Kidney (tissue), 14 donors: Measurements from ENCODE around the gene SREBF1. TPM values are rescaled to one million over a fixed set of nuclear protein-coding genes. Genes with fewer than 3 reads are reported as not detected.

Experiments
- DNase-seq, 5 donors: peaks; one replicate each; pipeline ENCODE4 v3.0.0-alpha.2; 2013 to 2020
- FAIRE-seq: peaks from 2 replicates; lab custom pipeline; 2012; peaks lifted over from hg19 to GRCh38; lab: Jason Lieb, UNC
- H3K27ac ChIP-seq, 2 donors: one replicate each; pipeline ENCODE4 v1.7.0; 2013; ENCODE audit warnings: low read depth in 2 of 2, low read length in 2 of 2, inconsistent platforms in 1 of 2
- H3K27me3 ChIP-seq: one replicate; pipeline ENCODE4 v1.7.1; 2013; ENCODE audit warnings: low read length, inconsistent platforms; ENCODE audit not compliant: control insufficient read depth, insufficient read depth
- H3K36me3 ChIP-seq, 3 donors: one replicate each; pipeline versions ENCODE4 v1.7.0 to v1.7.1; 2013; ENCODE audit warnings: low read length in 3 of 3, control low read depth in 1 of 3, inconsistent platforms in 1 of 3; ENCODE audit not compliant: insufficient read depth in 3 of 3, control insufficient read depth in 2 of 3
- H3K4me1 ChIP-seq, 3 donors: one replicate each; pipeline versions ENCODE4 v1.7.0 to v1.7.1; 2013; ENCODE audit warnings: low read length in 3 of 3, inconsistent platforms in 1 of 3, low read depth in 1 of 3; ENCODE audit not compliant: control insufficient read depth in 2 of 3, insufficient read depth in 2 of 3
- H3K4me3 ChIP-seq, 3 donors: one replicate each; pipeline versions ENCODE4 v1.7.0 to v1.8.1; 2013; ENCODE audit warnings: low read length in 3 of 3, control low read depth in 1 of 3, inconsistent platforms in 1 of 3
- H3K9ac ChIP-seq, 3 donors: one replicate each; pipeline versions ENCODE4 v1.7.0 to v1.7.1; 2013; ENCODE audit warnings: low read length in 3 of 3, control low read depth in 1 of 3, inconsistent platforms in 1 of 3
- H3K9me3 ChIP-seq, 3 donors: one replicate each; pipeline versions ENCODE4 v1.7.0 to v1.7.1; 2013; ENCODE audit warnings: low read length in 3 of 3, control low read depth in 1 of 3, inconsistent platforms in 1 of 3; ENCODE audit not compliant: control insufficient read depth in 2 of 3, insufficient read depth in 1 of 3
- CTCF ChIP-seq: IDR thresholded peaks from 3 replicates; pipeline ENCODE4 v1.5.1; 2012; ENCODE audit warnings: mild to moderate bottlenecking, moderate library complexity, borderline replicate concordance; ENCODE audit not compliant: insufficient read depth; ENCODE audit errors: extremely low read depth
- intact Hi-C: fragments of 100-400 bp; cut with DNase I; formaldehyde crosslinking; loops from one replicate; pipeline ENCODE4 v1.11.1; 2022
- polyA plus RNA-seq: library from polyadenylated mRNA; stranded (reverse); fragments of 350-450 nt; fragmentation: Illumina TruSeq; extraction: RNeasy Lipid Tissue Mini Kit (QIAGEN cat#74804); gene quantifications from one replicate; pipeline ENCODE4 v1.2.3, GENCODE V29; 2014; ENCODE audit warnings: low read depth, low replicate concordance; ENCODE audit not compliant: insufficient read depth
- total RNA-seq: library from RNA; stranded (reverse); fragmentation: NEBNext Ultra II Directional; extraction: Animal tissue kit (Norgen Biotek cat#: 25700); gene quantifications from one replicate; pipeline ENCODE4 v1.2.1, GENCODE V29; 2021
- donor health status: control.
- donor health status: control.
- donor health status: control.
- donor health status: control.
- donor health status: control.
- donor health status: DM: yes; HTN: yes; CAD: no.
- donor health status: Normal renal cell carcinoma (clear cell type).

SREBF1 gene
- total and polyA plus RNA-seq, 2 donors from 2014 or later, result 37.6 to 48.3 TPM

GRCh38 chr17:17801800-17802481 is 34.8 kb downstream of the SREBF1 start:
- no peaks in the 10 kb centered on the region for H3K36me3 ChIP-seq
- FAIRE-seq, result no peak

GRCh38 chr17:17800504-17801021 is 36.2 kb downstream of the SREBF1 start:
- no peaks in the 10 kb centered on the region for H3K27me3 ChIP-seq
- TF ChIP-seq CTCF, result no peak
- H3K9me3 ChIP-seq, result no peaks in the 10 kb centered on the region
- no peak overlapping the region for H3K4me3 ChIP-seq
- DNase-seq, result no peak
- no peak for FAIRE-seq
- no peaks in the 10 kb centered on the region for H3K36me3 ChIP-seq
- no peak overlapping the region for H3K27ac ChIP-seq
- no peak overlapping the region for H3K9ac ChIP-seq
- H3K4me1 ChIP-seq, result peaks cover 0 to 3% (median 0%) of the 10 kb centered on the region in 3 donors
- intact Hi-C loops, result no loop called here

More at GRCh38 chr17:17801800-17802481, 34.8 kb downstream of the SREBF1 start:
- Histone ChIP-seq H3K27me3 (no peaks in the 10 kb centered on the region), H3K4me3 (no peak overlapping the region), H3K9me3 (no peaks in the 10 kb centered on the region), H3K9ac (no peak overlapping the region), H3K4me1 (peaks cover 0 to 6% (median 0%) of the 10 kb centered on the region in 3 donors), H3K27ac (no peak overlapping the region)
- intact Hi-C loops, result no loop called here
- no peak for DNase-seq
- no peak for TF ChIP-seq CTCF

- FAIRE-seq, result no peak
- H3K27ac ChIP-seq, result no peak overlapping the region
- no peaks in the 10 kb centered on the region for H3K9me3 ChIP-seq
- no peak for TF ChIP-seq CTCF
- H3K27me3 ChIP-seq, result no peaks in the 10 kb centered on the region
- no peak overlapping the region for H3K9ac ChIP-seq
- no peak overlapping the region for H3K4me3 ChIP-seq
- intact Hi-C loops, result no loop called here
- H3K36me3 ChIP-seq, result peaks cover 0 to 3% (median 0%) of the 10 kb centered on the region in 3 donors
- H3K4me1 ChIP-seq, result no peaks in the 10 kb centered on the region
- DNase-seq, result no peak
Measured at GRCh38 chr17:17798573-17799255, 38.1 kb downstream of the SREBF1 start.
